SU-DHL-6 (cell line): ENCODE measurements around the gene SHC3.

Source experiments
- H2AFZ ChIP-seq: fragments of 200-600 bp; sonication (generic); 2 replicates; pipeline ENCODE4 v1.6.1; 2014; ENCODE audit warnings: low read depth, mild to moderate bottlenecking, moderate library complexity, mixed read lengths, antibody characterized with exemption, low read length; ENCODE audit not compliant: severe bottlenecking
- H3F3A ChIP-seq: fragments of 200-600 bp; shearing (Covaris generic); 2 replicates; pipeline ENCODE4 v1.6.0; 2016; ENCODE audit warnings: antibody characterized with exemption, mild to moderate bottlenecking; ENCODE audit not compliant: insufficient read depth
- H3K27ac ChIP-seq: fragments of 200-600 bp; sonication (generic); 2 replicates; pipeline ENCODE4 v1.5.1; 2016; ENCODE audit warnings: low read depth, mild to moderate bottlenecking, low read length, moderate library complexity, mixed read lengths
- H3K27me3 ChIP-seq: fragments of 200-600 bp; sonication (generic), shearing (Covaris generic); 2 replicates; pipeline ENCODE4 v1.6.0; 2014; ENCODE audit warnings: mild to moderate bottlenecking, low read length
- H3K36me3 ChIP-seq: fragments of 200-600 bp; sonication (generic); 2 replicates; pipeline ENCODE4 v1.6.1; 2014; ENCODE audit warnings: mild to moderate bottlenecking, low read length, mixed read lengths
- H3K4me2 ChIP-seq: fragments of 300-600, 200-600 bp; shearing (Covaris generic), sonication (generic); 2 replicates; pipeline ENCODE4 v1.6.0; 2014; ENCODE audit warnings: low read length, low read depth, mild to moderate bottlenecking; ENCODE audit not compliant: poor library complexity, severe bottlenecking
- H3K4me3 ChIP-seq: fragments of 200-600 bp; sonication (generic); 2 replicates; pipeline ENCODE4 v1.5.1; 2014; ENCODE audit warnings: antibody characterized with exemption, low read length, mild to moderate bottlenecking, mixed read lengths; ENCODE audit not compliant: insufficient read depth, poor library complexity, severe bottlenecking
- H3K79me2 ChIP-seq: fragments of 200-600 bp; sonication (generic); 2 replicates; pipeline ENCODE4 v1.6.1; 2014; ENCODE audit warnings: mild to moderate bottlenecking, low read length, moderate library complexity; ENCODE audit not compliant: insufficient read depth
- H3K9ac ChIP-seq: fragments of 200-600 bp; sonication (generic); 2 replicates; pipeline ENCODE4 v1.7.0; 2014; ENCODE audit warnings: mild to moderate bottlenecking, low read length
- H3K9me2 ChIP-seq: fragments of 200-600 bp; sonication (generic); replicated peaks from 2 replicates; pipeline ENCODE4 v1.6.1; 2014; ENCODE audit warnings: low read length; ENCODE audit not compliant: insufficient read depth
- H3K9me3 ChIP-seq: fragments of 200-600 bp; sonication (generic); 2 replicates; pipeline ENCODE4 v1.6.1; 2014; ENCODE audit warnings: low read length, mixed read lengths; ENCODE audit not compliant: insufficient read depth
- H4K20me1 ChIP-seq: fragments of 200-600 bp; sonication (generic); 2 replicates; pipeline ENCODE4 v1.6.1; 2014; ENCODE audit warnings: low read depth, mild to moderate bottlenecking, antibody characterized with exemption, low read length, moderate library complexity, mixed read lengths
- EZH2phosphoT487 ChIP-seq: fragments of 200-600 bp; sonication (generic), shearing (Covaris generic); conservative IDR thresholded peaks from 2 replicates; pipeline ENCODE4 v1.6.1; 2018; ENCODE audit warnings: mild to moderate bottlenecking, antibody characterized with exemption, low read length, moderate library complexity, mixed read lengths
- TF ChIP-seq, protein P1 (sequence below): fragments of 200-600 bp; sonication (generic); IDR thresholded peaks from one replicate; pipeline ENCODE4 v1.5.1; 2017; ENCODE audit warnings: antibody characterized with exemption, mild to moderate bottlenecking, low read length, moderate library complexity; ENCODE audit not compliant: insufficient read depth, poor library complexity, severe bottlenecking

SHC3 gene

GRCh38 chr9:89179895-89180734, 1.5 kb upstream of the SHC3 start:
- no peaks in the 10 kb centered on the region for H3K36me3 ChIP-seq
- no peak overlapping the region for H3K27ac ChIP-seq
- TF ChIP-seq, protein P1, sequence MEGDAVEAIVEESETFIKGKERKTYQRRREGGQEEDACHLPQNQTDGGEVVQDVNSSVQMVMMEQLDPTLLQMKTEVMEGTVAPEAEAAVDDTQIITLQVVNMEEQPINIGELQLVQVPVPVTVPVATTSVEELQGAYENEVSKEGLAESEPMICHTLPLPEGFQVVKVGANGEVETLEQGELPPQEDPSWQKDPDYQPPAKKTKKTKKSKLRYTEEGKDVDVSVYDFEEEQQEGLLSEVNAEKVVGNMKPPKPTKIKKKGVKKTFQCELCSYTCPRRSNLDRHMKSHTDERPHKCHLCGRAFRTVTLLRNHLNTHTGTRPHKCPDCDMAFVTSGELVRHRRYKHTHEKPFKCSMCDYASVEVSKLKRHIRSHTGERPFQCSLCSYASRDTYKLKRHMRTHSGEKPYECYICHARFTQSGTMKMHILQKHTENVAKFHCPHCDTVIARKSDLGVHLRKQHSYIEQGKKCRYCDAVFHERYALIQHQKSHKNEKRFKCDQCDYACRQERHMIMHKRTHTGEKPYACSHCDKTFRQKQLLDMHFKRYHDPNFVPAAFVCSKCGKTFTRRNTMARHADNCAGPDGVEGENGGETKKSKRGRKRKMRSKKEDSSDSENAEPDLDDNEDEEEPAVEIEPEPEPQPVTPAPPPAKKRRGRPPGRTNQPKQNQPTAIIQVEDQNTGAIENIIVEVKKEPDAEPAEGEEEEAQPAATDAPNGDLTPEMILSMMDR, result no peak
- no peak for TF ChIP-seq EZH2phosphoT487
- H4K20me1 ChIP-seq, result no peaks in the 10 kb centered on the region
- H3K27me3 ChIP-seq, result no peaks in the 10 kb centered on the region
- no peak overlapping the region for H3K9ac ChIP-seq
- H3F3A ChIP-seq, result no peaks in the 10 kb centered on the region
- no peak overlapping the region for H3K4me2 ChIP-seq
- no peaks in the 10 kb centered on the region for H3K79me2 ChIP-seq
- no peak overlapping the region for H3K4me3 ChIP-seq
- no peak overlapping the region for H2AFZ ChIP-seq
- no peaks in the 10 kb centered on the region for H3K9me3 ChIP-seq
- no peaks in the 10 kb centered on the region for H3K9me2 ChIP-seq

DNA sequence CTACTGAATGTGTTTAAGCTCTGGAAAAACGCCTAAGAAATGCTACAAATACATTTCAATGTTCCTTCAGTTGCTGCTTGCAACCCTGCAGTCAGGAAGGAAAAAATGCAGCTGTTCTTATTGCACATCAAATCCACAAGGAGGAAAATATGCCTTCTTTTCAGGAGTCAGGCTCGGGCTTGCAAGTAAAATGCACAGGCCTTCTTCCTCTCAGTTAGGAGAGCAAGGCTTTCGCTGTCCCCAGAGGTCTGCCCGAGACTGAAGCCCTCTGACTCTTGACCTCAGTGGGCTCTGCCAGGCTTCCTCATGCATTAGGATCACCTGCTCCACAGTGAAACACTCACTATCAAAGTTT, 899 bp upstream of the SHC3 start:
- Histone ChIP-seq H3K9me2 (no peaks in the 10 kb centered on the region), H2AFZ (no peak overlapping the region), H3K9me3 (no peaks in the 10 kb centered on the region), H3K4me3 (no peak overlapping the region), H3K36me3 (no peaks in the 10 kb centered on the region), H3K79me2 (no peaks in the 10 kb centered on the region), H3F3A (no peaks in the 10 kb centered on the region), H3K27me3 (no peaks in the 10 kb centered on the region), H3K9ac (no peak overlapping the region), H3K4me2 (no peak overlapping the region), H3K27ac (no peak overlapping the region), H4K20me1 (no peaks in the 10 kb centered on the region)
- no peak for TF ChIP-seq EZH2phosphoT487
- TF ChIP-seq, protein P1, result no peak

DNA sequence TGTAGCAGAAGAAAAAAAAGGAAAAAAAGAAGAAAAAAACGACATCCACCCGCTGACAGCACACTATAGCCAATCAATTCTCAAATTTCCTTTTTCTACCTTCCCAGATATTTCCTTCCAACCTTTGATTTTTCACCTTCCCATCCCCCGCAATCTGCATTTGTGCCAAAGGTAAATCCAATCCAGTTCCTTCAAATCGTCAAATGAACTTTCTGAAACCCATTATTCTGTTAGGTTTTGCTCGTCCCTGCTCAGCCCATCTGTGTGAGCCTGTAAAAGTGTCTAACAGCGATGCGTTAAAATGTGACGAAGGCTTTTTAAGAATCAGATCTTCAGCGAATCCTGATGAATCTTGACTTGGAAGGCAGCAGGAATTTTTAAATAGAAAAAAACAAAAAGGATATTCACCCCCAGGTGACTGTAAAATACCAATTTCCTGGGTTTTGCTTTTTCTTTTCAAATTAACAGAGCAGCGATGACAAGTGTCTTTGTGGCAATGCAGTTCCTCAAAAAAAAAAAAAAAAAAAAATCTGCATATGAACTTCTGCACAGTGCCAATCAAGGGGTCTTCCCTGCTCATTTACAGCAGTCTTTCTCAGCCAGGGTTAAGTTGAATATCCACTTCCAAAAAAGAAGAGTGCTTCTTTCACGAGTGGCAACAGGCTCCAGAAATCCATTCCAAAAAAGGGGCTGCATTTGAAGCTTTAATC, 367 bp upstream of the SHC3 start:
- TF ChIP-seq EZH2phosphoT487, result no peak
- TF ChIP-seq, protein P1, result no peak

More for the DNA sequence above, 367 bp upstream of the SHC3 start:
- Histone ChIP-seq H3K79me2 (no peaks in the 10 kb centered on the region), H3F3A (no peaks in the 10 kb centered on the region), H3K9me3 (no peaks in the 10 kb centered on the region), H3K27me3 (no peaks in the 10 kb centered on the region), H3K27ac (no peak overlapping the region), H2AFZ (no peak overlapping the region), H3K36me3 (no peaks in the 10 kb centered on the region), H3K9ac (no peak overlapping the region), H3K4me3 (no peak overlapping the region), H3K9me2 (no peaks in the 10 kb centered on the region), H4K20me1 (no peaks in the 10 kb centered on the region), H3K4me2 (no peak overlapping the region)
